ENCODE results near the gene IFFO2.

IFFO2 gene

DNA sequence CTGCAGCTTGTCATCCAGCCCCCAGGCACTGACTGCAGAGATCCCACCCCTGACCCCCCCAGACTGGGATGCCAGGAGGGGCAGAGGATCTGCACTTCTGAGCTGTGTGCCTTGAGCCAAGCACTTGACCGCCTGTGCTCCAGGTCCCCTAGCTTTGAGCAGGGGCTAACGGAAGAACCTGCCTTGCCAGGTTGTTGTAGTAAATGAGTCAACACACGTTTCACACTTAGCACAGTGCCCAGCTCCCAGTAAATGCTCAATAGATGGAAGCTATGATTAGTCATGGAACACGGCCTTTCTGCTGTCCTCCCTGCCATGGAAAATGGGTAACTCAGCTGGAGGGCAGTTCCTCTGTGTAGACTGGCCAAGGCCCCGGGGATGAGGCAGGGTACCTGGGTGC, 24.1 kb downstream of the IFFO2 start:
- TF ChIP-seq SIN3A (IDR thresholded peaks at IDR 0.05; ENCODE audit: borderline replicate concordance, insufficient read depth, low read length) (no peak), FOXP2 (optimal IDR thresholded peaks at IDR 0.05; ENCODE audit: borderline replicate concordance, extremely low read depth, extremely low read length, insufficient read depth) (no peak), POLR2AphosphoS5 (IDR thresholded peaks at IDR 0.05; ENCODE audit: low read depth, low read length) (no peak), TAF1 (IDR thresholded peaks at IDR 0.05; ENCODE audit: borderline replicate concordance, insufficient read depth, low read length) (no peak)
- TF ChIP-seq, protein P1, sequence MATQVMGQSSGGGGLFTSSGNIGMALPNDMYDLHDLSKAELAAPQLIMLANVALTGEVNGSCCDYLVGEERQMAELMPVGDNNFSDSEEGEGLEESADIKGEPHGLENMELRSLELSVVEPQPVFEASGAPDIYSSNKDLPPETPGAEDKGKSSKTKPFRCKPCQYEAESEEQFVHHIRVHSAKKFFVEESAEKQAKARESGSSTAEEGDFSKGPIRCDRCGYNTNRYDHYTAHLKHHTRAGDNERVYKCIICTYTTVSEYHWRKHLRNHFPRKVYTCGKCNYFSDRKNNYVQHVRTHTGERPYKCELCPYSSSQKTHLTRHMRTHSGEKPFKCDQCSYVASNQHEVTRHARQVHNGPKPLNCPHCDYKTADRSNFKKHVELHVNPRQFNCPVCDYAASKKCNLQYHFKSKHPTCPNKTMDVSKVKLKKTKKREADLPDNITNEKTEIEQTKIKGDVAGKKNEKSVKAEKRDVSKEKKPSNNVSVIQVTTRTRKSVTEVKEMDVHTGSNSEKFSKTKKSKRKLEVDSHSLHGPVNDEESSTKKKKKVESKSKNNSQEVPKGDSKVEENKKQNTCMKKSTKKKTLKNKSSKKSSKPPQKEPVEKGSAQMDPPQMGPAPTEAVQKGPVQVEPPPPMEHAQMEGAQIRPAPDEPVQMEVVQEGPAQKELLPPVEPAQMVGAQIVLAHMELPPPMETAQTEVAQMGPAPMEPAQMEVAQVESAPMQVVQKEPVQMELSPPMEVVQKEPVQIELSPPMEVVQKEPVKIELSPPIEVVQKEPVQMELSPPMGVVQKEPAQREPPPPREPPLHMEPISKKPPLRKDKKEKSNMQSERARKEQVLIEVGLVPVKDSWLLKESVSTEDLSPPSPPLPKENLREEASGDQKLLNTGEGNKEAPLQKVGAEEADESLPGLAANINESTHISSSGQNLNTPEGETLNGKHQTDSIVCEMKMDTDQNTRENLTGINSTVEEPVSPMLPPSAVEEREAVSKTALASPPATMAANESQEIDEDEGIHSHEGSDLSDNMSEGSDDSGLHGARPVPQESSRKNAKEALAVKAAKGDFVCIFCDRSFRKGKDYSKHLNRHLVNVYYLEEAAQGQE (IDR thresholded peaks at IDR 0.05; ENCODE audit: insufficient read depth in 1 of 2, low read depth in 2 of 2, low read length in 2 of 2) = no peak

DNA sequence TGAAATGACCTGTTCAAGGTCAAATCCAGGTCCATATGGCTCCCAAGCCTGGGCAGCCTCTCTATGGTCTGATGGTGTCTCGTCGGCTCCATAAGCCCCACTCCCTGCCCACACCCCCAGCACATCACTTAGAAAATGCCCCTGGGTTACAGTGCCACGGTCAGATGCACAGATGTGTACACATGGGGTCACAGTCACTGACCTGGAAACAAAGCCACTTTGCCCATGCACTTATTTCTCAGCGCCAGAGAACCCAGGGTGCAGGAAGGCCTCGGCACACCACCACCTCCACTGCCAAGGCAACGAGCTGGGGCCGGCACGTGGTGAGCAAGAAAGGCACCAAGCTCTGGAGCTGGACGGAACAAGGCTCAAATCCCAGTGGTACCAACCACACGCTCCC, 24.7 kb downstream of the IFFO2 start:
- no peak for TF ChIP-seq TAF1 (IDR thresholded peaks at IDR 0.05; ENCODE audit: borderline replicate concordance, insufficient read depth, low read length)
- TF ChIP-seq, protein P1 (IDR thresholded peaks at IDR 0.05; ENCODE audit: insufficient read depth in 1 of 2, low read depth in 2 of 2, low read length in 2 of 2) = no peak
- TF ChIP-seq POLR2AphosphoS5 (IDR thresholded peaks at IDR 0.05; ENCODE audit: low read depth, low read length) = no peak
- no peak for TF ChIP-seq SIN3A (IDR thresholded peaks at IDR 0.05; ENCODE audit: borderline replicate concordance, insufficient read depth, low read length)
- TF ChIP-seq FOXP2 (optimal IDR thresholded peaks at IDR 0.05; ENCODE audit: borderline replicate concordance, extremely low read depth, extremely low read length, insufficient read depth) = no peak

DNA sequence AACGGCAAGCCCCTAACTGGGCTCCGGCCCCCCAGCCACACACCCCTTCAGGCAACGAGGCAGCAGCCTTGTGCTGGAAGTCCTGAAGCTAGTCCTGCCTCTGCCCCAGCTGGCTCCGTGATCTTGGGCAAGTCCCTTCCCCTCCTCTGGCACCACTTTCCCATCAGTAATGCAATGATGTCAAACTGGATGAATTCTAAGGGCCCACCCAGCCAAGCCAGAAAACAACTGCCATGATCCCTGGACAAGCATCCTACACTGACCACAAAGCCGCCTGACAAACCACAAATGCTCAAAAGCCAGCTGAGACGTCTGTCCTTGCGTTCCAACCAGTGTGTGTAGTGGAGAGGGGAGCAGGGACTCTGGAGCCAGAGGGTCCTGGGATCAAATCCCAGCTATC, 26.8 kb downstream of the IFFO2 start:
- TF ChIP-seq SIN3A (IDR thresholded peaks at IDR 0.05; ENCODE audit: borderline replicate concordance, insufficient read depth, low read length) (no peak), FOXP2 (optimal IDR thresholded peaks at IDR 0.05; ENCODE audit: borderline replicate concordance, extremely low read depth, extremely low read length, insufficient read depth) (no peak), TAF1 (IDR thresholded peaks at IDR 0.05; ENCODE audit: borderline replicate concordance, insufficient read depth, low read length) (no peak), POLR2AphosphoS5 (IDR thresholded peaks at IDR 0.05; ENCODE audit: low read depth, low read length) (no peak)
- TF ChIP-seq, protein P1 (IDR thresholded peaks at IDR 0.05; ENCODE audit: insufficient read depth in 1 of 2, low read depth in 2 of 2, low read length in 2 of 2) = no peak

DNA sequence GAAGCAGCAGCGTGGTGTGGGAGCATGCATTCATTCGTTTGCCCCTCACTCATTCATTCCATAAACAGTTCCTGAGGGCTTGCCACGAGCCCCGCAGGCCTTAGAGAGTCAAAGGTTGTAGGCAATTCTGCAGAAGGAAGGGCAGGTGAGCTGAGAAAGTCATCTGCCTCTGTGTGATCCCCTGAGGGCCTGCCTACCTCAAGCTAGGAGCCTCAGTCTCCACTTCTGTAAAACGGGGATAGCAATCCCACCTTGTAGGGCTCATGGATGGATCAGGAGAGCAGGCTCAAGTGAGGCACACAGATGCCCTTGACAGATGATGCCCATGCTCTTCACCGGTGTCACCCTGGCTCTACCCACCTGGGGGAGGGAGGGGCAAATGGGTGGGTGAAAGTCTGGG, 27.5 kb downstream of the IFFO2 start:
- TF ChIP-seq, protein P1 (IDR thresholded peaks at IDR 0.05; ENCODE audit: insufficient read depth in 1 of 2, low read depth in 2 of 2, low read length in 2 of 2) = no peak
- no peak for TF ChIP-seq FOXP2 (optimal IDR thresholded peaks at IDR 0.05; ENCODE audit: borderline replicate concordance, extremely low read depth, extremely low read length, insufficient read depth)
- no peak for TF ChIP-seq SIN3A (IDR thresholded peaks at IDR 0.05; ENCODE audit: borderline replicate concordance, insufficient read depth, low read length)
- TF ChIP-seq POLR2AphosphoS5 (IDR thresholded peaks at IDR 0.05; ENCODE audit: low read depth, low read length) = no peak
- TF ChIP-seq TAF1 (IDR thresholded peaks at IDR 0.05; ENCODE audit: borderline replicate concordance, insufficient read depth, low read length) = no peak

DNA sequence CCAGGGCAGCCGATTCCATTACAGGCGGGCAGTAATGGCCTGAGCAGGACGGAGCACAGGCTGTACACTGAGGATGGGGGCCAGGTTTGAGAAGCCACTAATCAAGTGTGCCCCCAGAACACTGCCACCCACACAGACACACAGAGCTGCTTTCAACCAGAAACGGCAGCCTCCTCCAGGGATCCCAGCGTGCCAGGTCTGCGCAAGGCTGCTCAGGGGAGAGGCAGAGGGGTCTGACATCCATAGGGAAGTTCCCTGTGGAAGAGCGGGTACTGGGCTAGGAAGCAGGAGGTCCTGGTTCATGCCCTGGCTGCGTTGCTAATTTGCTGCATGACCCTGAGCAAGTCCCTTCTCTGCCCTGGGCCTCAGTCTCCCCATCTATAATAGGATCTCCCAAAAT, 28.1 kb downstream of the IFFO2 start:
- no peak for TF ChIP-seq SIN3A (IDR thresholded peaks at IDR 0.05; ENCODE audit: borderline replicate concordance, insufficient read depth, low read length)
- TF ChIP-seq FOXP2 (optimal IDR thresholded peaks at IDR 0.05; ENCODE audit: borderline replicate concordance, extremely low read depth, extremely low read length, insufficient read depth) = no peak
- no peak for TF ChIP-seq TAF1 (IDR thresholded peaks at IDR 0.05; ENCODE audit: borderline replicate concordance, insufficient read depth, low read length)
- TF ChIP-seq, protein P1 (IDR thresholded peaks at IDR 0.05; ENCODE audit: insufficient read depth in 1 of 2, low read depth in 2 of 2, low read length in 2 of 2) = no peak
- no peak for TF ChIP-seq POLR2AphosphoS5 (IDR thresholded peaks at IDR 0.05; ENCODE audit: low read depth, low read length)
